IPS-NIHi7 (cell line): ENCODE results near the gene CST11.
A peak's percentile ranks its signal among the peaks of the same experiment; 100 is the strongest.

ENCODE experiments used
- DNase-seq: peaks from one replicate; pipeline ENCODE4 v3.0.0; 2012; ENCODE audit warnings: mixed read lengths; ENCODE audit errors: extremely low spot score

CST11 gene

GRCh38 chr20:23453549-23454543 is 1.2 kb upstream of the CST11 start:
- no peak for DNase-seq

GRCh38 chr20:23451956-23452487 is 654 bp downstream of the CST11 start:
- DNase-seq: no peak

GRCh38 chr20:23450877-23451276 is 1.8 kb downstream of the CST11 start:
- DNase-seq: no peak

GRCh38 chr20:23449421-23449820 is 3.3 kb downstream of the CST11 start:
- no peak for DNase-seq

- no peak for DNase-seq
Measured at GRCh38 chr20:23448167-23448566, 4.5 kb downstream of the CST11 start.

- peak; percentile 78 for DNase-seq
Measured at GRCh38 chr20:23446505-23446904, 6.2 kb downstream of the CST11 start.

GRCh38 chr20:23445596-23446217 is 7.0 kb downstream of the CST11 start:
- DNase-seq: no peak

GRCh38 chr20:23444859-23445258 is 7.8 kb downstream of the CST11 start:
- no peak for DNase-seq

GRCh38 chr20:23442436-23442835 is 10.2 kb downstream of the CST11 start:
- no peak for DNase-seq

GRCh38 chr20:23441850-23442313 is 10.8 kb downstream of the CST11 start:
- DNase-seq: peak; percentile 95

- DNase-seq: no peak
Measured at GRCh38 chr20:23440004-23440403, 12.7 kb downstream of the CST11 start.

- no peak for DNase-seq
Measured at GRCh38 chr20:23438661-23439060, 14.0 kb downstream of the CST11 start.

- DNase-seq: no peak
Measured at GRCh38 chr20:23437126-23437899, 15.4 kb downstream of the CST11 start.

- no peak for DNase-seq
Measured at GRCh38 chr20:23436681-23437080, 16.0 kb downstream of the CST11 start.

GRCh38 chr20:23435626-23436539 is 16.8 kb downstream of the CST11 start:
- no peak for DNase-seq

- no peak for DNase-seq
Measured at GRCh38 chr20:23434521-23435313, 18.0 kb downstream of the CST11 start.

- no peak for DNase-seq
Measured at GRCh38 chr20:23433628-23434027, 19.0 kb downstream of the CST11 start.

GRCh38 chr20:23425129-23425528 is 27.5 kb downstream of the CST11 start:
- no peak for DNase-seq

- peak; percentile 97 for DNase-seq
Measured at GRCh38 chr20:23420943-23421931, 31.4 kb downstream of the CST11 start, which contains the start of gene NAPB. Gene NAPB, minus strand, starts transcription at chr20:23421488. Its CDS starts 86 bp downstream, at chr20:23421402.
